IMR-90 (cell line): Measurements from ENCODE around the gene IL23R. TPM values are rescaled to one million over a fixed set of nuclear protein-coding genes. Genes with fewer than 3 reads are reported as not detected.

ENCODE experiments used
- ATAC-seq: fragments of 200-7000 bp; cut with Tn5 transposase; 2 replicates; pipeline ENCODE4 v1.9.1; 2020; ENCODE audit warnings: low read depth, mild to moderate bottlenecking, moderate library complexity
- BruUV-seq: library from RNA; stranded (reverse); fragments of 400-500 nt; replicated peaks from 2 replicates; lab custom pipeline; 2021; lab: Mats Ljungman, UMichigan
- CTCF ChIA-PET: fragments of 300-600 bp; formaldehyde crosslinking; extraction: SDS; loops from one replicate; lab custom pipeline; 2021; ENCODE audit warnings: antibody characterized with exemption; lab: Yijun Ruan, JAX
- POLR2A ChIA-PET: fragments of 300-600 bp; sonication (Branson Sonifier 250); formaldehyde crosslinking; loops from one replicate; lab custom pipeline; 2022; ENCODE audit warnings: antibody characterized with exemption; ENCODE audit not compliant: unreplicated experiment; lab: Charles Lee
- DNase-seq: peaks from one replicate; pipeline ENCODE4 v3.0.0; 2013
- H2AFZ ChIP-seq: replicated peaks from 2 replicates; pipeline ENCODE3; 2013; ENCODE audit warnings: low read length, mild to moderate bottlenecking; ENCODE audit not compliant: poor library complexity
- H2AK5ac ChIP-seq: 2 replicates; pipeline ENCODE4 v1.6.1; 2013; ENCODE audit warnings: low read depth, low read length, inconsistent platforms
- H2AK9ac ChIP-seq: replicated peaks from 2 replicates; pipeline ENCODE3; 2013; ENCODE audit warnings: mild to moderate bottlenecking, low read depth, low read length, moderate library complexity; ENCODE audit not compliant: poor library complexity
- H2BK120ac ChIP-seq: 2 replicates; pipeline ENCODE4 v1.6.1; 2013; ENCODE audit warnings: low read depth, low read length, inconsistent platforms
- H2BK15ac ChIP-seq: 3 replicates; pipeline ENCODE4 v1.6.1; 2013; ENCODE audit warnings: low read depth, low read length, inconsistent platforms
- H2BK20ac ChIP-seq: 2 replicates; pipeline ENCODE4 v1.6.1; 2013; ENCODE audit warnings: low read depth, mild to moderate bottlenecking, inconsistent platforms, low read length, moderate library complexity
- H2BK5ac ChIP-seq: 2 replicates; pipeline ENCODE4 v1.6.1; 2013; ENCODE audit warnings: mild to moderate bottlenecking, low read depth, low read length, inconsistent platforms; ENCODE audit not compliant: poor library complexity, severe bottlenecking
- H3K14ac ChIP-seq: replicated peaks from 2 replicates; pipeline ENCODE4 v1.6.1; 2013; ENCODE audit warnings: low read depth, low read length, inconsistent platforms
- H3K18ac ChIP-seq: 2 replicates; pipeline ENCODE4 v1.6.1; 2013; ENCODE audit warnings: low read depth, low read length, control low read depth
- H3K23ac ChIP-seq: 2 replicates; pipeline ENCODE4 v1.6.1; 2013; ENCODE audit warnings: low read depth, low read length, inconsistent platforms
- H3K27ac ChIP-seq: 2 replicates; pipeline ENCODE4 v1.5.1; 2013; ENCODE audit warnings: mild to moderate bottlenecking, control low read depth, low read length; ENCODE audit not compliant: insufficient read depth
- H3K27me3 ChIP-seq: 2 replicates; pipeline ENCODE4 v1.6.1; 2013; ENCODE audit warnings: low read length; ENCODE audit not compliant: control insufficient read depth, insufficient read depth
- H3K36me3 ChIP-seq: 2 replicates; pipeline ENCODE4 v1.6.1; 2013; ENCODE audit warnings: low read length, mixed read lengths; ENCODE audit not compliant: control insufficient read depth, insufficient read depth
- H3K4ac ChIP-seq: 2 replicates; pipeline ENCODE4 v1.6.1; 2013; ENCODE audit warnings: low read depth, low read length, inconsistent platforms
- H3K4me1 ChIP-seq: 2 replicates; pipeline ENCODE4 v1.6.1; 2013; ENCODE audit warnings: low read length, mixed read lengths; ENCODE audit not compliant: control insufficient read depth, insufficient read depth
- H3K4me2 ChIP-seq: 2 replicates; pipeline ENCODE4 v1.6.1; 2013; ENCODE audit warnings: low read depth, mild to moderate bottlenecking, control low read depth, low read length, moderate library complexity
- H3K4me3 ChIP-seq: 2 replicates; pipeline ENCODE4 v1.5.1; 2013; ENCODE audit warnings: low read depth, mild to moderate bottlenecking, control low read depth, low read length, moderate library complexity; ENCODE audit not compliant: insufficient read depth
- H3K56ac ChIP-seq: 2 replicates; pipeline ENCODE4 v1.6.1; 2013; ENCODE audit warnings: low read length, inconsistent platforms; ENCODE audit not compliant: insufficient read depth; ENCODE audit errors: extremely low read depth
- H3K79me1 ChIP-seq, 2 experiments: 2 replicates each; pipeline ENCODE4 v1.6.1; 2013; ENCODE audit warnings: low read length in 2 of 2, inconsistent platforms in 1 of 2, low read depth in 1 of 2
- H3K9ac ChIP-seq: 2 replicates; pipeline ENCODE4 v1.6.1; 2013; ENCODE audit warnings: low read depth, low read length, control low read depth
- H3K9me1 ChIP-seq: 2 replicates; pipeline ENCODE4 v1.6.1; 2013; ENCODE audit warnings: low read length, inconsistent platforms; ENCODE audit not compliant: insufficient read depth
- H3K9me3 ChIP-seq: 2 replicates; pipeline ENCODE4 v1.6.1; 2013; ENCODE audit warnings: low read length; ENCODE audit not compliant: control insufficient read depth, insufficient read depth
- H4K20me1 ChIP-seq: 2 replicates; pipeline ENCODE4 v1.6.1; 2013; ENCODE audit warnings: low read length, inconsistent platforms; ENCODE audit not compliant: insufficient read depth
- H4K5ac ChIP-seq: 2 replicates; pipeline ENCODE4 v1.6.1; 2013; ENCODE audit warnings: mild to moderate bottlenecking, low read depth, low read length, control low read depth
- H4K8ac ChIP-seq, 2 experiments: 2 replicates each; pipeline ENCODE4 v1.6.1; 2013; ENCODE audit warnings: low read depth in 2 of 2, low read length in 2 of 2, control low read depth in 1 of 2, inconsistent platforms in 1 of 2
- H4K91ac ChIP-seq: 2 replicates; pipeline ENCODE4 v1.6.1; 2013; ENCODE audit warnings: low read depth, low read length, inconsistent platforms; ENCODE audit not compliant: insufficient read depth
- BHLHE40 ChIP-seq: fragments of 150-350 bp; IDR thresholded peaks from 2 replicates; pipeline ENCODE4 v1.6.1; 2016; ENCODE audit warnings: mild to moderate bottlenecking, low read depth, low read length
- CHD1 ChIP-seq: IDR thresholded peaks from 2 replicates; pipeline ENCODE4 v1.6.1; 2012; ENCODE audit warnings: low read depth, low read length, improper control_type of control experiment
- FOS ChIP-seq: fragments of 150-350 bp; IDR thresholded peaks from 2 replicates; pipeline ENCODE4 v1.6.1; 2016; ENCODE audit warnings: low read depth, low read length
- MAFK ChIP-seq: IDR thresholded peaks from 2 replicates; pipeline ENCODE4 v1.6.1; 2012; ENCODE audit warnings: low read depth, low read length, improper control_type of control experiment
- MAZ ChIP-seq: IDR thresholded peaks from 2 replicates; pipeline ENCODE4 v1.6.1; 2012; ENCODE audit warnings: low read depth, mild to moderate bottlenecking, low read length, improper control_type of control experiment, moderate library complexity, borderline replicate concordance
- MXI1 ChIP-seq: IDR thresholded peaks from 2 replicates; pipeline ENCODE4 v1.6.1; 2012; ENCODE audit warnings: low read depth, mild to moderate bottlenecking, low read length, moderate library complexity, borderline replicate concordance
- POLR2A ChIP-seq: IDR thresholded peaks from 2 replicates; pipeline ENCODE4 v1.6.1; 2012; ENCODE audit warnings: mild to moderate bottlenecking, low read depth, low read length
- RAD21 ChIP-seq: IDR thresholded peaks from 2 replicates; pipeline ENCODE4 v1.6.1; 2012; ENCODE audit warnings: low read length, improper control_type of control experiment
- RCOR1 ChIP-seq: IDR thresholded peaks from 2 replicates; pipeline ENCODE4 v1.6.1; 2012; ENCODE audit warnings: mild to moderate bottlenecking, low read length, improper control_type of control experiment; ENCODE audit not compliant: insufficient replicate concordance
- RFX5 ChIP-seq: IDR thresholded peaks from 2 replicates; pipeline ENCODE4 v1.8.0; 2012; ENCODE audit warnings: low read depth, mild to moderate bottlenecking, low read length, moderate library complexity
- WGBS, 2 experiments: methylation state at CpG; one replicate each; pipeline versions ENCODE4 v1.1.5 to v1.1.7; 2013; ENCODE audit warnings: missing lambda C conversion rate in 2 of 2; ENCODE audit not compliant: insufficient read length in 1 of 2; ENCODE audit errors: extremely low coverage in 2 of 2; 5-methylcytosine and 5-hydroxymethylcytosine counted together
- dilution Hi-C: fragments of 300-500 bp; cut with HindIII; formaldehyde crosslinking; loops from one replicate; pipeline ENCODE4 v1.14.3; 2018; ENCODE audit warnings: low sequenced_read_pairs; ENCODE audit not compliant: unreplicated experiment
- in situ Hi-C: fragments of 300-500 bp; cut with MboI; formaldehyde crosslinking; loops from 3 replicates; pipeline ENCODE4 v1.14.3; 2019; ENCODE audit warnings: low sequenced_read_pairs, inconsistent platforms, mixed read lengths
- intact Hi-C: fragments of 100-400 bp; cut with micrococcal nuclease; formaldehyde crosslinking; loops from 2 replicates; pipeline ENCODE4 v1.10.0; 2022
- polyA plus RNA-seq, 3 experiments: library from polyadenylated mRNA; depleted of rRNA; stranded (reverse); fragments of >200 nt; gene quantifications; 2 replicates each; pipeline ENCODE4 v1.2.3, GENCODE V29; 2012; ENCODE audit warnings: low replicate concordance in 1 of 3
- total RNA-seq: library from RNA; depleted of rRNA; stranded (reverse); fragments of >200 nt; gene quantifications from 2 replicates; pipeline ENCODE4 v1.2.3, GENCODE V29; 2012
- TF ChIP-seq, protein P1 (sequence below): fragments of 150-350 bp; IDR thresholded peaks from 2 replicates; pipeline ENCODE4 v1.6.1; 2016; ENCODE audit warnings: low read depth, mild to moderate bottlenecking, low read length, moderate library complexity, borderline replicate concordance
- TF ChIP-seq, protein P2 (sequence below): fragments of 150-350 bp; IDR thresholded peaks from 2 replicates; pipeline ENCODE4 v1.6.1; 2017; ENCODE audit warnings: mild to moderate bottlenecking, antibody characterized with exemption, low read length, low read depth
- TF ChIP-seq, protein P3 (sequence below): conservative IDR thresholded peaks from 2 replicates; pipeline ENCODE4 v1.5.1; 2012; ENCODE audit warnings: mild to moderate bottlenecking, low read depth, low read length, improper control_type of control experiment

IL23R gene
- total and polyA plus RNA-seq, 2 of the 4 experiments (the other 2 are of a cell fraction): not detected

DNA sequence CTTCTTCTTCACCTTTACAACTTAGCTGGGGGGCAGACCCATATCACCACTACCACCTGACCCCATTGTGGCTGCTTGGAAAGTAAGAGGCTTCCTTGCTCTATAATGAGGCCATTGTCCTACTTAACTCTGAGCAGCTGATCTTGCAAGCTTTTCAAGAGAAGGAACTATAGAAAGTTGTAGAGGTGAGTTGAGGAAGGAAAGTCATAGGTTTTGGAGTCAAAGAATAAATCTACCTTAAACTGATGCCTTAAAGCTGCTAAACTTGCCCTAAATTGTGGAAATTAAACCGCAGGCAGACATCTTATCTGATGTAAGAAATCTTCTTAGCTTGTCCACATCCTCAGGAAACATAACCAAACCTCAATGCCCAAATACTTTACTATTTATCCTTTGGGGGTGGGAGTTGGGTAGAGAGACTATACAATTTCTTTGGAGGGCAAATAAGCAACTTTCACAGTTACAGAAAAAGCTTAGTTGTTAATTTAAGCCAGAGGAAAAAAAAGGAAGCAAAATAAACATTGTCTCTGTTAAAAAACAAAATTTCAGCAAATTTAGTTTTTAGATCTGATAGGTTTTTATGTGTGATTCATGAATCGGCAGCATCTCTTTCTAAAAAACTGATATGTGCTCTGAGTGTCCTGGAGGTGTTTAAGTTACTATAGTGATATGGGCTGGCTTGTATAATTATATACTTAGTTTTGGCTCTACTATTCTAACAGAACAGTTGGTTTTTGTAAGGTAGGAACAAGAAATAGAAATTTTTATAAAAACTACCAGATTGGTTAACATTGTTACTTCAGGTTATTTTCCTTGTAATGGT is 4.7 kb downstream of the IL23R start:
- H3K18ac ChIP-seq: no peak overlapping the region
- no peak for ATAC-seq

More for the DNA sequence above, 4.7 kb downstream of the IL23R start:
- H3K4me1 ChIP-seq: no peaks in the 10 kb centered on the region
- no peaks in the 10 kb centered on the region for H3K9me3 ChIP-seq
- no peak overlapping the region for H2AFZ ChIP-seq
- POLR2A ChIA-PET: no interaction called here
- in situ Hi-C loops (no loop called here), intact Hi-C loops (no loop called here), dilution Hi-C loops (no loop called here)
- no peaks in the 10 kb centered on the region for H4K20me1 ChIP-seq
- peaks cover 10% of the 10 kb centered on the region for H3K27me3 ChIP-seq
- no peaks in the 10 kb centered on the region for H3K36me3 ChIP-seq
- H3K79me1 ChIP-seq: no peaks in the 10 kb centered on the region
- DNase-seq: no peak
- no peak overlapping the region for H2BK20ac ChIP-seq
- H3K14ac ChIP-seq: no peak overlapping the region
- H3K4me3 ChIP-seq: no peak overlapping the region
- no peak overlapping the region for H4K5ac ChIP-seq
- no peak overlapping the region for H2BK15ac ChIP-seq
- H3K27ac ChIP-seq: no peak overlapping the region
- H2BK120ac ChIP-seq: no peak overlapping the region
- no TSS peak for BruUV-seq
- H2AK9ac ChIP-seq: no peak overlapping the region
- no peak overlapping the region for H3K9ac ChIP-seq
- CTCF ChIA-PET: no interaction called here
- H3K4me2 ChIP-seq: no peak overlapping the region
- no peak overlapping the region for H3K23ac ChIP-seq
- no peak overlapping the region for H3K4ac ChIP-seq
- no peaks in the 10 kb centered on the region for H3K9me1 ChIP-seq
- H4K8ac ChIP-seq: no peak overlapping the region
- H3K56ac ChIP-seq: no peak overlapping the region
- no peak overlapping the region for H4K91ac ChIP-seq
- no CpG with 5 or more reads among the region's 2 CpGs for WGBS, 2 experiments
- no peak overlapping the region for H2BK5ac ChIP-seq
- H2AK5ac ChIP-seq: no peak overlapping the region
- TF ChIP-seq BHLHE40 (no peak), MXI1 (no peak), FOS (no peak), RAD21 (no peak), POLR2A (no peak), CHD1 (no peak), MAZ (no peak), RCOR1 (no peak), RFX5 (no peak), MAFK (no peak)
- TF ChIP-seq, protein P1, sequence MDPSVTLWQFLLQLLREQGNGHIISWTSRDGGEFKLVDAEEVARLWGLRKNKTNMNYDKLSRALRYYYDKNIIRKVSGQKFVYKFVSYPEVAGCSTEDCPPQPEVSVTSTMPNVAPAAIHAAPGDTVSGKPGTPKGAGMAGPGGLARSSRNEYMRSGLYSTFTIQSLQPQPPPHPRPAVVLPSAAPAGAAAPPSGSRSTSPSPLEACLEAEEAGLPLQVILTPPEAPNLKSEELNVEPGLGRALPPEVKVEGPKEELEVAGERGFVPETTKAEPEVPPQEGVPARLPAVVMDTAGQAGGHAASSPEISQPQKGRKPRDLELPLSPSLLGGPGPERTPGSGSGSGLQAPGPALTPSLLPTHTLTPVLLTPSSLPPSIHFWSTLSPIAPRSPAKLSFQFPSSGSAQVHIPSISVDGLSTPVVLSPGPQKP: no peak
- TF ChIP-seq, protein P2, sequence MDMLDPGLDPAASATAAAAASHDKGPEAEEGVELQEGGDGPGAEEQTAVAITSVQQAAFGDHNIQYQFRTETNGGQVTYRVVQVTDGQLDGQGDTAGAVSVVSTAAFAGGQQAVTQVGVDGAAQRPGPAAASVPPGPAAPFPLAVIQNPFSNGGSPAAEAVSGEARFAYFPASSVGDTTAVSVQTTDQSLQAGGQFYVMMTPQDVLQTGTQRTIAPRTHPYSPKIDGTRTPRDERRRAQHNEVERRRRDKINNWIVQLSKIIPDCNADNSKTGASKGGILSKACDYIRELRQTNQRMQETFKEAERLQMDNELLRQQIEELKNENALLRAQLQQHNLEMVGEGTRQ: no peak
- TF ChIP-seq, protein P3, sequence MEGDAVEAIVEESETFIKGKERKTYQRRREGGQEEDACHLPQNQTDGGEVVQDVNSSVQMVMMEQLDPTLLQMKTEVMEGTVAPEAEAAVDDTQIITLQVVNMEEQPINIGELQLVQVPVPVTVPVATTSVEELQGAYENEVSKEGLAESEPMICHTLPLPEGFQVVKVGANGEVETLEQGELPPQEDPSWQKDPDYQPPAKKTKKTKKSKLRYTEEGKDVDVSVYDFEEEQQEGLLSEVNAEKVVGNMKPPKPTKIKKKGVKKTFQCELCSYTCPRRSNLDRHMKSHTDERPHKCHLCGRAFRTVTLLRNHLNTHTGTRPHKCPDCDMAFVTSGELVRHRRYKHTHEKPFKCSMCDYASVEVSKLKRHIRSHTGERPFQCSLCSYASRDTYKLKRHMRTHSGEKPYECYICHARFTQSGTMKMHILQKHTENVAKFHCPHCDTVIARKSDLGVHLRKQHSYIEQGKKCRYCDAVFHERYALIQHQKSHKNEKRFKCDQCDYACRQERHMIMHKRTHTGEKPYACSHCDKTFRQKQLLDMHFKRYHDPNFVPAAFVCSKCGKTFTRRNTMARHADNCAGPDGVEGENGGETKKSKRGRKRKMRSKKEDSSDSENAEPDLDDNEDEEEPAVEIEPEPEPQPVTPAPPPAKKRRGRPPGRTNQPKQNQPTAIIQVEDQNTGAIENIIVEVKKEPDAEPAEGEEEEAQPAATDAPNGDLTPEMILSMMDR: no peak
